GM19452 (cell line): Measurements from ENCODE around the gene PCDHA2.
"Not testable (repeated sequence)": the region's sequence is repeated elsewhere in the genome, so short reads cannot be mapped to it uniquely, and the experiment has no call there.

Experiments
- ATAC-seq: cut with Tn5 transposase; IDR thresholded peaks from one replicate; pipeline ENCODE4 v1.9.1; 2021; ENCODE audit not compliant: unreplicated experiment

Gene PCDHA2

DNA sequence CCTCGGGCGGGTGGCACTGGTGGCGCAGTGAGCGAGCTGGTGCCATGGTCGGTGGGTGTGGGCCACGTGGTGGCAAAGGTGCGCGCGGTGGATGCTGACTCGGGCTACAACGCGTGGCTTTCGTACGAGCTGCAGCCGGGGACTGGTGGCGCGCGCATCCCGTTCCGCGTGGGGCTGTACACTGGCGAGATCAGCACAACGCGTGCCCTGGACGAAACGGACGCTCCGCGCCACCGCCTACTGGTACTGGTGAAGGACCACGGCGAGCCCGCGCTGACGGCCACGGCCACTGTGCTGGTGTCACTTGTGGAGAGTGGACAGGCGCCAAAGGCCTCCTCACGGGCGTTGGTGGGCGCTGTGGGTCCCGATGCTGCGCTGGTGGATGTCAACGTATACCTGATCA lies 14.2 kb downstream of the PCDHA2 start:
- no peak for ATAC-seq

DNA sequence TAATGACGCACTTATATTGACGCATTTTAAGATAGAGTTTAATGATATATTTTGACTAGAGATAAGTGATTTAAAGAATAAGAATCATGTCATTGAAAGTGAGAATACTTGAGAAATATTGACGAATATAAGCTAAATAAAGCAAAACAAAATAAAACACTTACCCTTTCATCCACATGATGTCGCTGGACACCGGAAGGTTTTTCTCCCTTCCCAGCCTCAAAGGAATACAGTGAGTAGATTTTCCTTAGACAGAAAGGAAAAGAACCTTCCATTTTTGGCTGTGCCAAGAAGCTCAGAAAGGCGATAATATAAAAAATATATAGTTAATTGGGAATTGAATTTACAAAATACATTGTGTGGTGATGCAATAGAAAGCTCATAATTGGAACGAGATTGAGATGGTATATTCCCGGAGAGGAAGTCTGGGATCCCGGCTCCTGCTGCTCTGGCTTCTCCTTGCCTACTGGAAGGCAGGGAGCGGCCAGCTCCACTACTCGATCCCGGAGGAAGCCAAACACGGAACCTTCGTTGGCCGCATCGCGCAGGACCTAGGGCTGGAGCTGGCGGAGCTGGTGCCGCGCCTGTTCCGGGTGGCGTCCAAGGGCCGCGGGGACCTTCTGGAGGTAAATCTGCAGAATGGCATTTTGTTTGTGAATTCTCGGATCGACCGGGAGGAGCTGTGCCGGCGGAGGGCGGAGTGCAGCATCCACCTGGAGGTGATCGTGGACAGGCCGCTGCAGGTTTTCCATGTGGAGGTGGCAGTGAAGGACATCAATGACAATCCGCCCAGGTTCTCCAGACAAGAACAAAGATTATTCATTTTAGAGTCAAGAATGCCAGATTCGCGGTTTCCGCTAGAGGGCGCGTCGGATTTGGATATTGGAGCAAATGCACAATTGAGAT lies 27.0 kb downstream of the PCDHA2 start, which contains the start of gene PCDHA5:
TSS of gene PCDHA5 (plus strand) at position 239 of the 906 bp plus-strand sequence.
- no peak for ATAC-seq

DNA sequence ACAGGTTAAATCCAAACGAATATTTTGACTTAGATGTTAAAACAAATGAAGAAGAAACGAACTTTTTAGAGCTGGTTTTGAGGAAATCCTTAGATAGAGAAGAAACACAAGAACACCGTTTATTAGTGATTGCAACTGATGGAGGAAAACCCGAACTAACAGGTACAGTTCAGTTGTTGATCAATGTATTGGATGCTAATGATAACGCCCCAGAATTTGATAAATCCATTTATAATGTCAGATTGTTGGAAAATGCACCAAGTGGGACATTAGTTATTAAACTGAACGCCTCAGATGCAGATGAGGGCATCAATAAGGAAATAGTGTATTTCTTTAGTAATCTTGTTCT lies 27.6 kb downstream of the PCDHA2 start:
- ATAC-seq: no peak

DNA sequence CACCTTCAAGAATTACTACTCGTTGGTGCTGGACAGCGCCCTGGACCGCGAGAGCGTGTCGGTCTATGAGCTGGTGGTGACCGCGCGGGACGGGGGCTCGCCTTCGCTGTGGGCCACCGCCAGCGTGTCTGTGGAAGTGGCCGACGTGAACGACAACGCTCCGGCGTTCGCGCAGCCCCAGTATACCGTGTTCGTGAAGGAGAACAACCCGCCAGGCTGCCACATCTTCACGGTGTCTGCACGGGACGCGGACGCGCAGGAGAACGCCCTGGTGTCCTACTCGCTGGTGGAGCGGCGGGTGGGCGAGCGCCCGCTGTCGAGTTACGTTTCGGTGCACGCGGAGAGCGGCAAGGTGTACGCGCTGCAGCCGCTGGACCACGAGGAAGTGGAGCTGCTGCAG lies 28.3 kb downstream of the PCDHA2 start:
- ATAC-seq: not testable (repeated sequence)

DNA sequence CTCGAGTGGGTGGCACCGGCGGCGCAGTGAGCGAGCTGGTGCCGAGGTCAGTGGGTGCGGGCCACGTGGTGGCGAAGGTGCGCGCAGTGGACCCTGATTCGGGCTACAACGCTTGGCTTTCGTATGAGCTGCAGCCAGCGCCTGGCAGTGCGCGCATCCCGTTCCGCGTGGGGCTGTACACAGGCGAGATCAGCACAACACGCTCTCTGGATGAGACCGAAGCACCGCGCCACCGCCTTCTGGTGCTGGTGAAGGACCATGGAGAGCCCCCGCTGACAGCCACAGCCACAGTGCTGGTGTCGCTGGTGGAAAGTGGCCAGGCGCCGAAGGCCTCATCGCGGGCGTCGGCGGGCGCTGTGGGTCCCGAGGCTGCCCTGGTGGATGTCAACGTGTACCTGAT lies 28.8 kb downstream of the PCDHA2 start:
- ATAC-seq: no peak

DNA sequence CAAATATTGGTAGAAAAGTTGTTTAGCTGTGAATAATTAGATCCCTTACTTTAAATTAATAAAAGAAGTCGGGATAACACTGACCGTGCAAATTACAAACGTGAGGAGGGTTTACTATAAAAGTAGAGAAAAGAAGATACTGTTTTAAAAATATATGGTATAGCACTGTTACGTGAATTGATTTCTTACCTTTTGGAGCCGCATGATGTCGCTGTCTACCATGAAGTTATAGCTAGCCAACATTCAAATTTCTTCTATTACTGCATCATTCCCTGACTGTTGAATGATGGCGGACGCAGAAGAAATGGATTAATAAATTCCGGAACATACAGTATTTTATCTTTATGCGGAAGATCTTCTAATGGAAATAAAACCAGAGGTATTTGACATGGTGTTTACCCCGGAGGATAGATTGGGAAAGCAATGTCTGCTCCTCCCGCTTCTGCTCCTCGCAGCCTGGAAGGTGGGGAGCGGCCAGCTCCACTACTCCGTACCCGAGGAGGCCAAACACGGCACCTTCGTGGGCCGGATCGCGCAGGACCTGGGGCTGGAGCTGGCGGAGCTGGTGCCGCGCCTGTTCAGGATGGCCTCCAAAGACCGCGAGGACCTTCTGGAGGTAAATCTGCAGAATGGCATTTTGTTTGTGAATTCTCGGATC lies 33.2 kb downstream of the PCDHA2 start, which contains the start of gene PCDHA6:
TSS of gene PCDHA6 (plus strand) at position 257 of the 658 bp plus-strand sequence. CDS start at position 389, 132 bp downstream.
- no peak for ATAC-seq

DNA sequence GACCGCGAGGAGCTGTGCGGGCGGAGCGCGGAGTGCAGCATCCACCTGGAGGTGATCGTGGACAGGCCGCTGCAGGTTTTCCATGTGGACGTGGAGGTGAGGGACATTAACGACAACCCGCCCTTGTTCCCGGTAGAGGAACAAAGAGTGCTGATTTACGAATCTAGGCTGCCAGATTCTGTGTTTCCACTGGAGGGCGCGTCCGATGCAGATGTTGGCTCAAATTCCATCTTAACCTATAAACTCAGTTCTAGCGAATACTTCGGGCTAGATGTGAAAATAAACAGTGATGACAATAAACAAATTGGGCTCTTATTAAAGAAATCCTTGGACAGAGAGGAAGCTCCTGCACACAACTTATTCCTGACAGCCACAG lies 33.7 kb downstream of the PCDHA2 start:
- ATAC-seq: no peak

DNA sequence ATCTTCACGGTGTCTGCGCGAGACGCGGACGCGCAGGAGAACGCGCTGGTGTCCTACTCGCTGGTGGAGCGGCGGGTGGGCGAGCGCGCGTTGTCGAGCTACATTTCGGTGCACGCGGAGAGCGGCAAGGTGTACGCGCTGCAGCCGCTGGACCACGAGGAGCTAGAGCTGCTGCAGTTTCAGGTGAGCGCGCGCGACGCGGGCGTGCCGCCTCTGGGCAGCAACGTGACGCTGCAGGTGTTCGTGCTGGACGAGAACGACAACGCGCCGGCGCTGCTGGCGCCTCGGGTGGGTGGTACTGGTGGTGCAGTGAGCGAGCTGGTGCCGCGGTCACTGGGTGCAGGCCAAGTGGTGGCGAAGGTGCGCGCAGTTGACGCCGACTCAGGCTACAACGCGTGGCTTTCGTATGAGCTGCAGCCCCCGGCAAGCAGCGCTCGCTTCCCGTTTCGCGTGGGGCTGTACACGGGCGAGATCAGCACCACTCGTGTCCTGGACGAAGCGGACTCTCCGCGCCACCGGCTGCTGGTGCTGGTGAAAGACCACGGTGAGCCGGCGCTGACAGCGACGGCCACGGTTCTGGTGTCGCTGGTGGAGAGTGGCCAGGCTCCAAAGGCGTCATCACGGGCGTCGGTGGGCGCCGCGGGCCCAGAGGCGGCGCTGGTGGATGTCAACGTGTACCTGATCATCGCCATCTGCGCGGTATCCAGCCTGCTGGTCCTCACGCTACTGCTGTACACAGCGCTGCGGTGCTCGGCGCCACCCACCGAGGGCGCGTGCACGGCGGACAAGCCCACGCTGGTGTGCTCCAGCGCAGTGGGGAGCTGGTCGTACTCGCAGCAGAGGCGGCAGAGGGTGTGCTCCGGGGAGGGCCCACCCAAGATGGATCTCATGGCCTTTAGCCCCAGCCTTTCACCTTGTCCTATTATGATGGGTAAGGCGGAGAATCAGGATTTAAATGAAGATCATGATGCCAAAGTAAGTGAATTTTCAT lies 35.2 kb downstream of the PCDHA2 start:
- not testable (repeated sequence) for ATAC-seq

DNA sequence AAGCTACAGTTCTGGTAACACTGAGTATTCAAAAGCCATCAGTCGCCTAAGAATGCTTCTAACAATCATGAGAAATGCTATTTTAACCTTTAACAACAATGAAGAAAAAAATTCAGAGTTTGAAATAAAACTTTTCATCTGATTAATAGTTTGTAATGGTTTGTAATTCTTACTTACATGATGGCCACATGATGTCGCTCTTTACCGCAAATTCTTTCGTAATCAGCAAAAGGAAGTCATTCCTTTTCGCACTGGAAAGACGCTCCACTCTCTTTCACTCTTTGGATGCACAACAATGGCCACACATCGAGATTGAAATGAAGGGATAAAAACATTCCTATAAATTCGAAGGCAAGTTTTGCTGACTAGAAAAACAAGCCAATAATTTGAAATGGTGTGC lies 39.3 kb downstream of the PCDHA2 start, which contains the start of gene PCDHA7:
TSS of gene PCDHA7 (plus strand) at position 277 of the 400 bp plus-strand sequence. CDS start at position 392, 115 bp downstream.
- ATAC-seq: no peak

DNA sequence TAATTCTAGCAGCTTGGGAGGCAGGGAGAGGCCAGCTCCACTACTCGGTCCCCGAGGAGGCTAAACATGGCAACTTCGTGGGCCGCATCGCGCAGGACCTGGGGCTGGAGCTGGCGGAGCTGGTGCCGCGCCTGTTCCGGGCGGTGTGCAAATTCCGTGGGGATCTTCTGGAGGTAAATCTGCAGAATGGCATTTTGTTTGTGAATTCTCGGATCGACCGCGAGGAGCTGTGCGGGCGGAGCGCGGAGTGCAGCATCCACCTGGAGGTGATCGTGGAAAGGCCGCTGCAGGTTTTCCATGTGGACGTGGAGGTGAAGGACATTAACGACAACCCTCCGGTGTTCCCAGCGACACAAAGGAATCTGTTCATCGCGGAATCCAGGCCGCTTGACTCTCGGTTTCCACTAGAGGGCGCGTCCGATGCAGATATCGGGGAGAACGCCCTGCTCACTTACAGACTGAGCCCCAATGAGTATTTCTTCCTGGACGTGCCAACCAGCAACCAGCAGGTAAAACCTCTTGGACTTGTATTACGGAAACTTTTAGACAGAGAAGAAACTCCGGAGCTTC lies 39.9 kb downstream of the PCDHA2 start:
- not testable (repeated sequence) for ATAC-seq

DNA sequence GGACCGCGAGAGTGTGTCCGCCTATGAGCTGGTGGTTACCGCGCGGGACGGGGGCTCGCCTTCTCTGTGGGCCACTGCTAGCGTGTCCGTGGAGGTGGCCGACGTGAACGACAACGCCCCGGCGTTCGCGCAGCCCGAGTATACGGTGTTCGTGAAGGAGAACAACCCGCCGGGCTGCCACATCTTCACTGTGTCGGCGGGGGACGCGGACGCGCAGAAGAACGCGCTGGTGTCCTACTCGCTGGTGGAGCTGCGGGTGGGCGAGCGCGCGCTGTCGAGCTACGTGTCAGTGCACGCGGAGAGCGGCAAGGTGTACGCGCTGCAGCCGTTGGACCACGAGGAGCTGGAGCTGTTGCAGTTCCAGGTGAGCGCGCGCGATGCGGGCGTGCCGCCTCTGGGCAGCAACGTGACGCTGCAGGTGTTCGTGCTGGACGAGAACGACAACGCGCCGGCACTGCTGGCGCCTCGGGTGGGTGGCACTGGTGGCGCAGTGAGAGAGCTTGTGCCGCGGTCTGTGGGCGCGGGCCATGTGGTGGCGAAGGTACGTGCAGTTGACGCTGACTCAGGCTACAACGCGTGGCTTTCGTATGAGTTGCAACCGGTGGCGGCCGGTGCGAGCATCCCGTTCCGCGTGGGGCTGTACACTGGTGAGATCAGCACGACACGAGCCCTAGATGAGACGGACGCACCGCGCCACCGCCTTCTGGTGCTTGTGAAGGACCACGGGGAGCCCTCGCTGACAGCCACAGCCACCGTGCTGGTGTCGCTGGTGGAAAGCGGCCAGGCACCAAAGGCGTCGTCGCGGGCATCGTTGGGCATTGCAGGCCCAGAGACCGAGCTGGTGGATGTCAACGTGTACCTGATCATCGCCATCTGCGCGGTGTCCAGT lies 41.2 kb downstream of the PCDHA2 start:
- ATAC-seq: no peak

DNA sequence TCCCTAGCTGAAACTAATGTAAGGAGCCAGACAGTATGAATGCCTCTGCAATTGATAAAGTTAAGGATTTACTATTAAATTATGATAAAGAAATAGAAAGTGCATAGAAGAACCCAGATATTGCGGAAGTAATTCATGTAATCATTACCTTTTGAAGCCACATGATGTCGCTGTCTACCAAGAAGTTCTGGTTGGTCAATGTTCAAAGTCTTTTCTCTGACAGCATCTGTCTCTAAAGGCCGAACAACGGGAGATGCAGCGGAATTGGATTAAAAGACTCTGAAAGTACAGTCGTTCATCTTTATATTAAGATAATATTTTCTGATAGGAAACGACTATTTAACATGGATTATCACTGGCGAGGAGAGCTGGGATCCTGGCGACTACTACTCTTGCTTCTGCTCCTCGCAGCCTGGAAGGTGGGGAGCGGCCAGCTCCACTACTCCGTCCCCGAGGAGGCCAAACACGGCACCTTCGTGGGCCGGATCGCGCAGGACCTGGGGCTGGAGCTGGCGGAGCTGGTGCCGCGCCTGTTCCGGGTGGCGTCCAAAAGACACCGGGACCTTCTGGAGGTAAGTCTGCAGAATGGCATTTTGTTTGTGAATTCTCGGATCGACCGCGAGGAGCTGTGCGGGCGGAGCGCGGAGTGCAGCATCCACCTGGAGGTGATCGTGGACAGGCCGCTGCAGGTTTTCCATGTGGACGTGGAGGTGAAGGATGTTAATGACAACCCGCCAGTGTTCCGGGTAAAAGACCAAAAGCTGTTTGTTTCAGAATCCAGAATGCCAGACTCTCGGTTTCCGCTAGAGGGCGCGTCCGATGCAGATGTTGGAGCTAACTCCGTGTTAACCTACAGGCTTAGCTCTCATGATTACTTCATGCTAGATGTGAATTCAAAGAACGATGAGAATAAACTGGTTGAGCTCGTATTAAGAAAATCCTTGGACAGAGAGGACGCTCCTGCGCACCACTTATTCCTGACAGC lies 46.6 kb downstream of the PCDHA2 start, which contains the start of gene PCDHA8:
TSS of gene PCDHA8 (plus strand) at position 210 of the 985 bp plus-strand sequence. CDS start at position 345, 135 bp downstream.
- no peak for ATAC-seq

DNA sequence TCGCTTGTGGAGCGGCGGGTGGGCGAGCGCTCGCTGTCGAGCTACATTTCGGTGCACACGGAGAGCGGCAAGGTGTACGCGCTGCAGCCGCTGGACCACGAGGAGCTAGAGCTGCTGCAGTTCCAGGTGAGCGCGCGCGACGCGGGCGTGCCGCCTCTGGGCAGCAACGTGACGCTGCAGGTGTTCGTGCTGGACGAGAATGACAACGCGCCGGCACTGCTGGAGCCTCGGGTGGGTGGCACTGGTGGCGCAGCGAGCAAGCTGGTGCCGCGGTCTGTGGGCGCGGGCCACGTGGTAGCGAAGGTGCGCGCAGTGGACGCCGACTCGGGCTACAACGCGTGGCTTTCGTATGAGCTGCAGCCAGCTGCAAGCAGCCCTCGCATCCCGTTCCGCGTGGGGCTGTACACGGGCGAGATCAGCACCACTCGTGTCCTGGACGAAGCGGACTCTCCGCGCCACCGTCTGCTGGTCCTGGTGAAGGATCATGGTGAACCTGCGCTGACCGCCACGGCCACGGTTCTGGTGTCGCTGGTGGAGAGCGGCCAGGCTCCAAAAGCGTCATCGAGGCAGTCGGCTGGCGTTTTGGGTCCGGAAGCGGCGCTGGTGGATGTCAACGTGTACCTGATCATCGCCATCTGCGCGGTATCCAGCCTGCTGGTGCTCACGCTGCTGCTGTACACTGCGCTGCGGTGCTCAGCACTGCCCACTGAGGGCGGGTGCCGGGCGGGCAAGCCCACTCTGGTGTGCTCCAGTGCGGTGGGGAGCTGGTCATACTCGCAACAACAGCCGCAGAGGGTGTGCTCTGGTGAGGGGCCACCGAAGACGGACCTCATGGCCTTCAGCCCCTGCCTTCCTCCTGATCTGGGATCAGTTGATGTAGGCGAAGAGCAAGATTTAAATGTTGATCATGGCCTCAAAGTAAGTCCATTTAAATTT lies 48.4 kb downstream of the PCDHA2 start:
- no peak for ATAC-seq
